Measurements from ENCODE around the gene CD44. TPM values are rescaled to one million over a fixed set of nuclear protein-coding genes. Genes with fewer than 3 reads are reported as not detected.
"Not testable (repeated sequence)": the region's sequence is repeated elsewhere in the genome, so short reads cannot be mapped to it uniquely, and the experiment has no call there.

CD44 gene
- total and polyA plus RNA-seq, 9 donors, result 8.3 to 330 (median 26.0) TPM

DNA sequence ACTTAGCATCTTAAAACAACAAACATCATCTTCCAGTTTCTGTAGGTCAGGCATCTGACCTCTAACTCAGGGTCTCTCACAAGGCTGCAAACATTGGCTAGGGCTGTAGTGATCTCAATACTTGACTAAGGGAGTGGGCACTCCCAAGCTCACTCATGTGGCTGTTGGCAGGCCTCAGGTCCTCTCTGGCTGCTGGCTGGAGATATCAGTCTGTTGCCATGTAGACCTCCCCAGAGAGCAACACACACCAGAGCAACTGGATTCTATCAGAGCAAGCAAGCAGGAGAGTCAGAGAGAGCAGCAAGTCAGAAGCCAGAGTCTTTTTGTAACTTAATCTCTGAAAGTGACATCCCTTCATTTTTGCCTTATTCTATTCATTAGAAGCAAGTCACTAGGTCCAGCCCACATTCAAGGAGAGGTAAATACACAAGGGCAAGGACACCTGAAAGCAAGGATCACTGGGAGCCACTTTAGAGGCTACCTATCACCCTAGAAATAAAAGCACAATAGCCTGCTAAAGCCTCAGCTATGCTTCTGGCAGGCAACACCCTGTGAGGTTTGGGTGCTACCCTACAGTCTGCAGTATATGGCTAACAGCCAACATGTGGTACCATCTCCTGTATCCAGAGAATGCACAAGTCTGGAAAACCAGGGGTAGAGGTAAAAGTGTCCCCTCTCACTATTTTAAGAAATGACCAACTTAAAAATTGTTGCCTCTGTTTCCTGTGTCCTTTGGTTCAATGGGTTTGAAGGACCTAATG is 33.5 kb upstream of the CD44 start:
- no peak for DNase-seq
- Histone ChIP-seq H3K27ac (no peak overlapping the region), H3K9me3 (no peaks in the 10 kb centered on the region), H3K36me3 (no peaks in the 10 kb centered on the region), H3K4me1 (ENCODE audit: insufficient read depth) (no peaks in the 10 kb centered on the region), H3K27me3 (no peaks in the 10 kb centered on the region), H3K4me3 (no peak overlapping the region)
- TF ChIP-seq CTCF (IDR thresholded peaks at IDR 0.05) (no peak), EP300 (IDR thresholded peaks at IDR 0.05) (no peak), POLR2A (IDR thresholded peaks at IDR 0.05) (no peak)
- intact Hi-C loops (cut with DNase I), result no loop called here

- no peaks in the 10 kb centered on the region for H3K36me3 ChIP-seq
- no peaks in the 10 kb centered on the region for H3K9me3 ChIP-seq
- TF ChIP-seq POLR2A (IDR thresholded peaks at IDR 0.05) (no peak), EP300 (IDR thresholded peaks at IDR 0.05) (no peak), CTCF (IDR thresholded peaks at IDR 0.05) (no peak)
- no peak overlapping the region for H3K27ac ChIP-seq
- 69 to 75% (median 74%) methylated on average over 2 of the region's 2 CpGs for WGBS, 3 donors
- H3K4me3 ChIP-seq, result no peak overlapping the region
- H3K27me3 ChIP-seq, result no peaks in the 10 kb centered on the region
- intact Hi-C loops (cut with DNase I), result no loop called here
- DNase-seq, result no peak
- H3K4me1 ChIP-seq (ENCODE audit: insufficient read depth), result no peaks in the 10 kb centered on the region
These were observed 32.4 kb upstream of the CD44 start for GRCh38 chr11:35106595-35106994.

- Histone ChIP-seq H3K9me3 (no peaks in the 10 kb centered on the region), H3K4me3 (no peak overlapping the region), H3K4me1 (ENCODE audit: insufficient read depth) (no peaks in the 10 kb centered on the region), H3K27me3 (no peaks in the 10 kb centered on the region), H3K27ac (no peak overlapping the region), H3K36me3 (no peaks in the 10 kb centered on the region)
- intact Hi-C loops (cut with DNase I), result no loop called here
- no peak for TF ChIP-seq POLR2A (IDR thresholded peaks at IDR 0.05)
- TF ChIP-seq EP300 (IDR thresholded peaks at IDR 0.05), result no peak
- no peak for TF ChIP-seq CTCF (IDR thresholded peaks at IDR 0.05)
- no peak for DNase-seq
- 66 to 71% (median 71%) methylated on average over 2 of the region's 2 CpGs for WGBS, 3 donors
These were observed 31.1 kb upstream of the CD44 start for GRCh38 chr11:35107861-35108260.

DNA sequence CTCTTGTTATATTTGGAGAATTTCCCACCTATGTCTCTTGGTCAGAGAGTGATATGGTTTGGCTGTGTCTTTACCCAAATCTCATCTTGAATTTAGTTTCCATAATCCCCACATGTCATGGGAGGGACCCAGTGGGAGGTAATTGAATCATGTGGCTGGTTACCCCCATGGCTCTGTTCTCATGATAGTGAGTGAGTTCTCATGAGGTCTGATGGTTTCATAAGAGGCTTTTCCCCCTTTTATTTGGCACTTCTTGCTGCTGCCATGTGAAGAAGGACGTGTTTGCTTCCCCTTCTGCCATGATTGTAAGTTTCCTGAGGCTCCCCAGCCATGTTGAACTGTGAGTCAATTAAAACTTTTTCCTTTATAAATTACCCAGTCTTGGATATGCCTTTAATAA is 30.6 kb upstream of the CD44 start:
- H3K9me3 ChIP-seq; H3K4me3 ChIP-seq; H3K27ac ChIP-seq; H3K27me3 ChIP-seq; H3K36me3 ChIP-seq; H3K4me1 ChIP-seq (ENCODE audit: insufficient read depth); intact Hi-C loops (cut with DNase I); DNase-seq: not testable (repeated sequence)
- WGBS, 3 donors, result 90 to 97% (median 93%) methylated on average over 1 of the region's 1 CpG

- TF ChIP-seq CTCF (IDR thresholded peaks at IDR 0.05) (no peak), POLR2A (IDR thresholded peaks at IDR 0.05) (no peak), EP300 (IDR thresholded peaks at IDR 0.05) (no peak)
- no peaks in the 10 kb centered on the region for H3K36me3 ChIP-seq
- H3K27ac ChIP-seq, result no peak overlapping the region
- DNase-seq, result no peak
- H3K4me3 ChIP-seq, result no peak overlapping the region
- no peaks in the 10 kb centered on the region for H3K4me1 ChIP-seq (ENCODE audit: insufficient read depth)
- intact Hi-C loops (cut with DNase I), result no loop called here
- H3K9me3 ChIP-seq, result no peaks in the 10 kb centered on the region
- no peaks in the 10 kb centered on the region for H3K27me3 ChIP-seq
These were observed 29.9 kb upstream of the CD44 start for GRCh38 chr11:35109041-35109440.

All from ovary (tissue), 9 donors.